Nephron (organoid): ENCODE measurements around the gene UBE2E1.

Experiments
- H3K27ac Mint-ChIP-seq, 3 experiments: 2 replicates each; pipeline ENCODE4 v1.8.0; 2020; ENCODE audit warnings: mixed read lengths in 3 of 3, mild to moderate bottlenecking in 2 of 3, moderate library complexity in 1 of 3
- H3K27me3 Mint-ChIP-seq: 2 replicates; pipeline ENCODE4 v1.8.0; 2021; ENCODE audit warnings: low read depth, mild to moderate bottlenecking, moderate library complexity, mixed read lengths
- H3K36me3 Mint-ChIP-seq: 2 replicates; pipeline ENCODE4 v1.8.0; 2020; ENCODE audit warnings: low read depth, mixed read lengths
- H3K4me1 Mint-ChIP-seq: 2 replicates; pipeline ENCODE4 v1.8.0; 2020; ENCODE audit warnings: mixed read lengths
- H3K4me3 Mint-ChIP-seq, 3 experiments: 2 replicates each; pipeline ENCODE4 v1.8.0; 2020; ENCODE audit warnings: mild to moderate bottlenecking in 3 of 3, mixed read lengths in 3 of 3, moderate library complexity in 2 of 3
- H3K9me3 Mint-ChIP-seq: 2 replicates; pipeline ENCODE4 v1.8.0; 2020; ENCODE audit warnings: mixed read lengths
- CTCF ChIP-seq, 3 experiments: fragments of 200-600 bp; sonication (generic); IDR thresholded peaks; one replicate each; pipeline ENCODE4 v1.5.0; 2021; ENCODE audit warnings: antibody characterized with exemption in 3 of 3; ENCODE audit not compliant: unreplicated experiment in 3 of 3

The UBE2E1 gene

GRCh38 chr3:23806534-23807423, 1.0 kb downstream of the UBE2E1 start:
- H3K36me3 Mint-ChIP-seq = peaks cover 21% of the 10 kb centered on the region
- peaks cover 47% of the 10 kb centered on the region for H3K4me1 Mint-ChIP-seq
- peak overlapping the region; percentile 98 to 99 (median 99) for H3K4me3 Mint-ChIP-seq
- TF ChIP-seq CTCF (IDR thresholded peaks at IDR 0.05; ENCODE audit: unreplicated experiment in 3 of 3) = no peak
- H3K27me3 Mint-ChIP-seq = peaks cover 4% of the 10 kb centered on the region
- peak overlapping the region; percentile 98 for H3K27ac Mint-ChIP-seq
- H3K9me3 Mint-ChIP-seq = no peaks in the 10 kb centered on the region

- peak overlapping the region; percentile 98 to 99 (median 99) for H3K4me3 Mint-ChIP-seq
- H3K9me3 Mint-ChIP-seq = no peaks in the 10 kb centered on the region
- peaks cover 4% of the 10 kb centered on the region for H3K27me3 Mint-ChIP-seq
- H3K36me3 Mint-ChIP-seq = peaks cover 28% of the 10 kb centered on the region
- peak overlapping the region; percentile 98 for H3K27ac Mint-ChIP-seq
- peaks cover 54% of the 10 kb centered on the region for H3K4me1 Mint-ChIP-seq
- no peak for TF ChIP-seq CTCF (IDR thresholded peaks at IDR 0.05; ENCODE audit: unreplicated experiment in 3 of 3)
Observed at GRCh38 chr3:23807424-23808015, 1.8 kb downstream of the UBE2E1 start.

- no peak for TF ChIP-seq CTCF (IDR thresholded peaks at IDR 0.05; ENCODE audit: unreplicated experiment in 3 of 3)
- Mint-ChIP-seq H3K9me3 (no peaks in the 10 kb centered on the region), H3K27me3 (peaks cover 4% of the 10 kb centered on the region), H3K4me3 (peak overlapping the region; percentile 98 to 99 (median 99)), H3K27ac (peak overlapping the region; percentile 42 to 98 (median 98)), H3K4me1 (peaks cover 58% of the 10 kb centered on the region), H3K36me3 (peaks cover 34% of the 10 kb centered on the region)
Observed at GRCh38 chr3:23808525-23808924, 2.8 kb downstream of the UBE2E1 start.

GRCh38 chr3:23809294-23809693, 3.5 kb downstream of the UBE2E1 start:
- peaks cover 60% of the 10 kb centered on the region for H3K4me1 Mint-ChIP-seq

GRCh38 chr3:23809840-23810342, 4.1 kb downstream of the UBE2E1 start:
- Mint-ChIP-seq H3K9me3 (no peaks in the 10 kb centered on the region), H3K4me1 (peaks cover 63% of the 10 kb centered on the region), H3K27me3 (peaks cover 4% of the 10 kb centered on the region), H3K4me3 (peak overlapping the region; percentile 98 to 99 (median 99)), H3K27ac (peak overlapping the region; percentile 80 to 98 (median 98)), H3K36me3 (peaks cover 40% of the 10 kb centered on the region)
- no peak for TF ChIP-seq CTCF (IDR thresholded peaks at IDR 0.05; ENCODE audit: unreplicated experiment in 3 of 3)

More at GRCh38 chr3:23809294-23809693, 3.5 kb downstream of the UBE2E1 start:
- H3K36me3 Mint-ChIP-seq = peaks cover 36% of the 10 kb centered on the region
- H3K9me3 Mint-ChIP-seq = no peaks in the 10 kb centered on the region
- H3K4me3 Mint-ChIP-seq = peak overlapping the region; percentile 98 to 99 (median 99)
- no peak for TF ChIP-seq CTCF (IDR thresholded peaks at IDR 0.05; ENCODE audit: unreplicated experiment in 3 of 3)
- H3K27me3 Mint-ChIP-seq = peaks cover 4% of the 10 kb centered on the region
- peak overlapping the region; percentile 80 to 98 (median 98) for H3K27ac Mint-ChIP-seq
